Fibroblast of skin of left biceps (primary cell): ENCODE data around the gene FAS.

Source experiments
- DNase-seq, 2 experiments: peaks; one replicate each; pipeline ENCODE4 v3.0.0-alpha.2; 2013; ENCODE audit warnings: low read depth in 2 of 2

FAS gene

DNA sequence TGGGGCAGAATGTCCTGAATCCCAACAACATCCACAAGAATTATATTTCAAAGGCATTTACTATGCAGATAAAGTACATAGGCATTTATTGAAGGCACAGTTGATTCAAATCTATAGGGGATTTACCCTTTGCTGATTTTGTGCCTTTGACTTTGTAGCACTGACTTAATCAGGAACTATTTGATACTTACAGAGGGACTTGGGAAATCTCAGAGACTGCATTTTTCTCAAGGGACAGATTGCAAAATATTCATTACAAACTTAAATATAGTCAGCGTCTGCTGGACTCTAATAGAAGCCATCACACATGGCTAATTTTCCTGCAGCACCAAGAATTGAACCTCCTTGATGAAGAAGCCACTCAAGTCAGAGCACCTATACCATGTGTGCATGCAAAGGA is 44.9 kb downstream of the FAS start:
- DNase-seq: no peak

- no peak for DNase-seq
Observed at GRCh38 chr10:89037096-89037495, 46.5 kb downstream of the FAS start.

DNA sequence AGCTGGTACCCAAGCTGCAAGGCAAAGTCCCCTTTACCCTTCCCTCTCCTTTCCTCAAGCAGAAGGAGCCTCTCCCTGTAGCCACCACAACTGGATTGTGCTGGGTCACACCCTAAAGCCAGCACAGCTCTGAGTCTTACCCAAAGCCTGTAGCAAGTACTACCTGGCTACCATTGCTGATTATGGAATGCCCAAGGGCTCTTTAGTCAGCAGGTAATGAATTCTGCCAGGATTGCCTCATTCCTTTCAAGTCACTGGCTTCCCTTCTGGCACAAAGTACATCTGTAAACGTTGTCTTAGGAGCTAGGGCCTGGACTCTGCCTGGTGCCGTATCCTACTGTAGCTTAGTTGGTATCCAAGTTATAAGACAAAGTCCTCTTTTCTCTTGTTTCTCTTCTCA is 52.0 kb downstream of the FAS start:
- no peak for DNase-seq

DNA sequence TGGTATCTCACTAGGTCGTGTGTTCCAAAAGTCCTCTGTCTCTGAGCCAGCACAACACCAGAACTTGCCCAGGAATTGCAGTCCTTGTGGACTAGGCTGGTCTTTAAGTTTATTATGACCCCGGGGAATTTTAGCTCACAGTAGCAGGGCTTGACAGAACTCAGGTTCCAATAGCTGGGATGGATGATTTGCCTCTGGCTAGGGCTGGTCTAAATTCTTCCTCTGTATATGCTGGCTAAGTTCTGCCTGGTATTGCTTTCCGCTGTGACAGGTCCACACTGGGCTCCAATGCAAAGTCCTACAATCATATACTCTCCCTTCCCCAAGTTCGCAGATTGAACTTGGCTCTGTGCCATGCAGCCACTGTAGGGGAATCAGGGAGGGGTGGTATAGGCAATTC is 52.5 kb downstream of the FAS start:
- no peak for DNase-seq

DNA sequence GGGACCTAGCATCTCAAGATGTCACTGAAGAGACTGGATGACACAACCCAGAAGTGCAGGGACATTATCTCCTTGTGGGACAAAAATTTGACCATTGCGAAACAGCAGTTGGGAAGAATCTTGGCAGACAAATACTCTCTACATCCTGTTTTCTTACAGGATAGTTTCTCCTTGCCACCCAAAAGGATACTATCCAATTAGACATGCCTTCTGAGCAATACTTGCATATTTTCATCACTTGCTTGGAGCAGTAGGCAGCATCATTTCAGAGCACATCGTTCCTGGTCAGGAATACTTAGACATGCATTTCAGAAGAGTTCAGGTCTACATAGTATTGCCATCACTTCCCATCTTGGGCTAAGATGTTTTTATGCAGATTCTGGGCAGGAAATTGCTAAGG is 56.8 kb downstream of the FAS start:
- DNase-seq: no peak

GRCh38 chr10:89051593-89051992 is 61.0 kb downstream of the FAS start:
- no peak for DNase-seq

GRCh38 chr10:89053555-89053954 is 63.0 kb downstream of the FAS start:
- no peak for DNase-seq

GRCh38 chr10:89055159-89055558 is 64.6 kb downstream of the FAS start:
- DNase-seq: no peak

- DNase-seq: no peak
Observed at GRCh38 chr10:89062861-89063260, 72.3 kb downstream of the FAS start.

DNA sequence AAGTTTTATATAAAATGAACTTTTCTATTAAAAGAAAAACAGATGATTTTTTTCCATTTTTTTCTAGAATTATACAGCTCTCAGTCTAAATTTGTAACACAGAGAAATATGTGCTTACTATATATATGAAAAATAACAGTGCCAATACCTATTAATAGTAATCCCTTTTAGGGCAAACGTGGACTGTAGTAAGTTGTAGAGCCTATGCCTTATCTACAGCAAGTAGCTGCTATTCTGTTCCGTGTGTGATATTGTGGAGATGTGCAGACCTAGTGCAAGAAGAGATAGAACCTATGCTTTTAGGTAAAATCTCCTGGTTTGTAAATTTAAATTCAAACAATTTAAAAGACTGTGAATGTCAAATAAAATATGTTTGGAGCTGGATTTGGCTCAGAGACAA is 72.9 kb downstream of the FAS start:
- no peak for DNase-seq

DNA sequence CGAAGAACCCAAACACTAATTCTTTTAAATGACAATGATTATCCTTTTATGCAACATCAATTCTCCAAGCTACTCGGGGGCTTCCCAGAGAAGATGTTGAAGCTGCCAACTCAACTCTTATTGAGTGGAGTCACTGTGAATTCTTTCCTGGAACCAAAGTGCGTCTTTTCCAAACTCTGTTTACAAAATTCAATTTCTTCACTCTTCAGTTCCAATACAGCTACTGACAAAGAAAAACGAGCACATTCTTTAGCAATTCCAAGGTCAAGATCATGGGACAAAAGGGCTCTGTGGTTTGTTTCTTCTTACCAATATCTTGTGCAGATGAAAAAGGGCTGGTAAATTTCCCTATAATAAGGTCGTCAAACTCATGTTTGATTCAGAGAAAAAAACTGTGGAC is 74.2 kb downstream of the FAS start:
- DNase-seq: no peak
